Osteoblast (primary cell): ENCODE measurements around the gene DLD. TPM values are rescaled to one million over a fixed set of nuclear protein-coding genes. Genes with fewer than 3 reads are reported as not detected.

ENCODE experiments used
- DNase-seq: peaks from one replicate; pipeline ENCODE4 v3.0.0; 2011; ENCODE audit warnings: low spot score, mixed read lengths; ENCODE audit not compliant: insufficient read length; ENCODE audit errors: missing footprints
- H2AFZ ChIP-seq: 2 replicates; pipeline ENCODE4 v1.6.0; 2011; ENCODE audit warnings: mild to moderate bottlenecking, low read length
- H3K27ac ChIP-seq: 2 replicates; pipeline ENCODE4 v1.5.1; 2011; ENCODE audit warnings: mild to moderate bottlenecking, low read depth, low read length, moderate library complexity
- H3K27me3 ChIP-seq: 2 replicates; pipeline ENCODE4 v1.6.0; 2012; ENCODE audit warnings: mild to moderate bottlenecking, control low read depth, inconsistent platforms, low read length, moderate library complexity; ENCODE audit not compliant: insufficient read depth
- H3K36me3 ChIP-seq: 2 replicates; pipeline ENCODE4 v1.5.1; 2011; ENCODE audit warnings: mild to moderate bottlenecking, low read length, control low read depth, moderate library complexity; ENCODE audit not compliant: insufficient read depth
- H3K4me1 ChIP-seq: 2 replicates; pipeline ENCODE4 v1.5.1; 2011; ENCODE audit warnings: mild to moderate bottlenecking, low read length, control low read depth, moderate library complexity; ENCODE audit not compliant: insufficient read depth
- H3K4me2 ChIP-seq: 2 replicates; pipeline ENCODE4 v1.6.0; 2011; ENCODE audit warnings: mild to moderate bottlenecking, low read length; ENCODE audit not compliant: insufficient read depth
- H3K4me3 ChIP-seq: fragments of 200-600 bp; sonication (generic); 3 replicates; pipeline ENCODE4 v1.5.1; 2012; ENCODE audit warnings: mild to moderate bottlenecking, low read length, inconsistent platforms; ENCODE audit not compliant: insufficient read depth
- H3K79me2 ChIP-seq: 2 replicates; pipeline ENCODE4 v1.6.0; 2012; ENCODE audit warnings: mild to moderate bottlenecking, low read length, control low read depth, inconsistent platforms; ENCODE audit not compliant: insufficient read depth
- H3K9me3 ChIP-seq: 2 replicates; pipeline ENCODE4 v1.5.1; 2011; ENCODE audit warnings: low read depth, low read length, control low read depth
- H4K20me1 ChIP-seq: 2 replicates; pipeline ENCODE4 v1.6.0; 2012; ENCODE audit warnings: mild to moderate bottlenecking, low read length, control low read depth; ENCODE audit not compliant: insufficient read depth
- total RNA-seq: library from RNA; depleted of rRNA; stranded (reverse); fragments of >200 nt; gene quantifications from 2 replicates; pipeline ENCODE4 v1.2.3, GENCODE V29; 2012
- TF ChIP-seq, protein P1 (sequence below): IDR thresholded peaks from 2 replicates; pipeline ENCODE4 v1.5.1; 2011; ENCODE audit warnings: mild to moderate bottlenecking, low read depth, low read length, moderate library complexity; ENCODE audit errors: extremely low read depth

The DLD gene
- total RNA-seq, 1 donor = 53.6 TPM

DNA sequence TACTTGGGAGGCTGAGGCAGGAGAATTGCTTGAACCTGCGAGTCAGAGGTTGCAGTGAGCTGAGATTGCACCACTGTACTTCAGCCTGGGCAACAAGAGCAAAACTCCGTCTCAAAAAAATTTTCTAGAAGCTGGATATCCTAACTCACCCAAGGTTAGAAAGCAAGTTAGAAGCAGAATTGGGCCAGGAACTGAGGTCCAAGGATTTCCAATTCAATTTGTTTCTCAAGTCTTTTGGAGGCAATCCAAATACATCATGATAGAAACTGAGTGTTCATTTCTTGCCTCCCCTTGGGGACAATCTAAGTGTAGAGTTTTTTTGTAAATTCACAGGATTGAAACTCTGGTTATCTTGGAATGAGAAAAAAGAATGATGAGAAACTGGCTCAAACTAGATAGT is 66.5 kb downstream of the DLD start:
- no peak for DNase-seq
- Histone ChIP-seq H2AFZ (no peak overlapping the region), H3K27me3 (no peaks in the 10 kb centered on the region), H3K27ac (peak overlapping the region; percentile 38), H3K4me3 (no peak overlapping the region), H3K4me2 (no peak overlapping the region), H3K9me3 (no peaks in the 10 kb centered on the region), H3K79me2 (peaks cover 2% of the 10 kb centered on the region), H3K36me3 (peaks cover 84% of the 10 kb centered on the region), H4K20me1 (peaks cover 9% of the 10 kb centered on the region), H3K4me1 (peaks cover 30% of the 10 kb centered on the region)
- TF ChIP-seq, protein P1, sequence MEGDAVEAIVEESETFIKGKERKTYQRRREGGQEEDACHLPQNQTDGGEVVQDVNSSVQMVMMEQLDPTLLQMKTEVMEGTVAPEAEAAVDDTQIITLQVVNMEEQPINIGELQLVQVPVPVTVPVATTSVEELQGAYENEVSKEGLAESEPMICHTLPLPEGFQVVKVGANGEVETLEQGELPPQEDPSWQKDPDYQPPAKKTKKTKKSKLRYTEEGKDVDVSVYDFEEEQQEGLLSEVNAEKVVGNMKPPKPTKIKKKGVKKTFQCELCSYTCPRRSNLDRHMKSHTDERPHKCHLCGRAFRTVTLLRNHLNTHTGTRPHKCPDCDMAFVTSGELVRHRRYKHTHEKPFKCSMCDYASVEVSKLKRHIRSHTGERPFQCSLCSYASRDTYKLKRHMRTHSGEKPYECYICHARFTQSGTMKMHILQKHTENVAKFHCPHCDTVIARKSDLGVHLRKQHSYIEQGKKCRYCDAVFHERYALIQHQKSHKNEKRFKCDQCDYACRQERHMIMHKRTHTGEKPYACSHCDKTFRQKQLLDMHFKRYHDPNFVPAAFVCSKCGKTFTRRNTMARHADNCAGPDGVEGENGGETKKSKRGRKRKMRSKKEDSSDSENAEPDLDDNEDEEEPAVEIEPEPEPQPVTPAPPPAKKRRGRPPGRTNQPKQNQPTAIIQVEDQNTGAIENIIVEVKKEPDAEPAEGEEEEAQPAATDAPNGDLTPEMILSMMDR = no peak

DNA sequence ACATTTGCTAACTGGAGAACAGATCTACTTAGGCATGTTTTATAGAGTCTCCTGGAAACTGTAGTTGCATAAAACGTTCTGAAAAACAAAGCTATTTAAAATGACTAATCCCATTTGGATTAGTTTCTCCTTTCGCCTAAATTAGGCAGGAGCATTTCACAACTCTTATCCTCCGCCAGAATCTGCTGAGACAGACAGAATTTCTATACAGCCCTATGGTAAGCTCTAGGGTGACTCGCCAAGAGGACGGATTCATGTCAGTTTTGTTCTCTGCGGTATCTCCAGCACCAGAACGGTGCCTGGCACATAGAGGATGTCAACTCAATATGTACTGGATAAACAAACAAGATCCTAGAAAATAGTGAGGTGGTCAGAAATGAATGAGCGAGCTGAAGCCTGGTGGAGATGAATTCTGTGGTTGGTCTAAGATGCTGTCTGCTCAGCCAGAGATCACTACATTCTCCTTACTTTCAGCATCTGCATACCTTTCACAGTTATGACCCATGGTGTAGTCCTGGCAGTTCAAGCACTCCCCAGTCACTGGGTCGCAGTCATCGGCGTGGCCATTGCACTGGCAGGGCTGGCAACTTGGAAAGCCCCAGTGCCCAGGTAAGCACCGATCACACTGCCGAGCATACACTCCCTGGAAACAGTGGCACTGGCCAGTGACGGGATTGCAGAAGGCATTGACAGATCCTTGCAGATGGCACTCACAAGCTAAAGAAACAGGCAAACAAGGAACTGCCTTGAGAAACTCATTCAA is 68.0 kb downstream of the DLD start:
- DNase-seq = peak; percentile 87
- peaks cover 5% of the 10 kb centered on the region for H3K79me2 ChIP-seq
- peaks cover 24% of the 10 kb centered on the region for H3K4me1 ChIP-seq
- H4K20me1 ChIP-seq = peaks cover 9% of the 10 kb centered on the region
- no peak overlapping the region for H3K4me3 ChIP-seq
- peaks cover 83% of the 10 kb centered on the region for H3K36me3 ChIP-seq
- peak overlapping the region; percentile 38 for H3K27ac ChIP-seq
- H3K27me3 ChIP-seq = no peaks in the 10 kb centered on the region
- H3K4me2 ChIP-seq = no peak overlapping the region
- H2AFZ ChIP-seq = no peak overlapping the region
- TF ChIP-seq, protein P1 = no peak
- no peaks in the 10 kb centered on the region for H3K9me3 ChIP-seq

DNA sequence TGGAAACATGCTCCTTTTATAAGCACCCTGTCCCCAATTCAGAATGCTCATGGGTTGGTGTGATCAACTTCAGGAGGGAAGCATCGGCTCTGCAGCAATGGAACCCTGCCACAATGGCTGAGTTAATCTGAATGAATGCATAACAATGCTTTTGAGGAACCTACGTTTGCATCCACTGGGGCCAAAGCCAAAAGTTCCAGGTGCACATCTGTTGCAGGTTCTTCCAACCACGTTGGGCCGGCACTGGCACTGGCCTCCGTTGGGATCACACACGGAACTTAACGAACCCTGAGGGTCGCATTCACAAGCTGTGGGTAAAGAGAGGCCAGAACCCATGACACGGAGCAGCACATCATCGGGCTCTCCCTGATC is 68.5 kb downstream of the DLD start:
- H2AFZ ChIP-seq = no peak overlapping the region
- TF ChIP-seq, protein P1 = no peak
- H3K27ac ChIP-seq = no peak overlapping the region
- no peaks in the 10 kb centered on the region for H3K9me3 ChIP-seq
- peaks cover 7% of the 10 kb centered on the region for H3K79me2 ChIP-seq
- peaks cover 24% of the 10 kb centered on the region for H3K4me1 ChIP-seq
- no peak for DNase-seq
- H3K4me2 ChIP-seq = no peak overlapping the region
- H4K20me1 ChIP-seq = peaks cover 12% of the 10 kb centered on the region
- H3K36me3 ChIP-seq = peaks cover 85% of the 10 kb centered on the region
- no peak overlapping the region for H3K4me3 ChIP-seq
- no peaks in the 10 kb centered on the region for H3K27me3 ChIP-seq

DNA sequence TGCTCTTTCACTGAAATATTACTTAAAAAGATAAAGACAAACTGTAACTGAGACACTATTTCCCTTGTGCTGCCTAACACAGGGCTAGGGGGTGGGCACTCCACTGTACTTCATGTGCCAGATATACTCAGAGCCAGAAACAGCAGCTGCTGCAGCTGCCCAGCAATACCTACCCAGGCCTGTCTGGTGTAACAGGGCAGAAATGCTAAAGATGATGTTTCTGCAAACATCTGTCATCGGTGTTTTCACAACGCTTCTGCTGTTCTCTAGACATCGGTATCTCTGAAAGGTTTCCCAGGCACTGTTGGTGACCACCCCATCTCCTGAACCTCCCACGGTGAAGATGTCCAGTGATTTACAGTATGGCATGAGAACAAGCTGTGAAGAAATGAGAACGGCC is 69.3 kb downstream of the DLD start:
- Histone ChIP-seq H3K27me3 (no peaks in the 10 kb centered on the region), H3K4me1 (peaks cover 24% of the 10 kb centered on the region), H2AFZ (no peak overlapping the region), H3K9me3 (no peaks in the 10 kb centered on the region), H3K27ac (no peak overlapping the region), H3K79me2 (peaks cover 12% of the 10 kb centered on the region), H3K4me3 (no peak overlapping the region), H4K20me1 (peaks cover 17% of the 10 kb centered on the region), H3K4me2 (no peak overlapping the region), H3K36me3 (peaks cover 84% of the 10 kb centered on the region)
- TF ChIP-seq, protein P1 = no peak
- no peak for DNase-seq
